GM03348 (cell line): Measurements from ENCODE around the gene P4HB.

ENCODE experiments used
- DNase-seq: peaks from one replicate; pipeline ENCODE4 v3.0.0; 2012; ENCODE audit warnings: low spot score

Gene P4HB

DNA sequence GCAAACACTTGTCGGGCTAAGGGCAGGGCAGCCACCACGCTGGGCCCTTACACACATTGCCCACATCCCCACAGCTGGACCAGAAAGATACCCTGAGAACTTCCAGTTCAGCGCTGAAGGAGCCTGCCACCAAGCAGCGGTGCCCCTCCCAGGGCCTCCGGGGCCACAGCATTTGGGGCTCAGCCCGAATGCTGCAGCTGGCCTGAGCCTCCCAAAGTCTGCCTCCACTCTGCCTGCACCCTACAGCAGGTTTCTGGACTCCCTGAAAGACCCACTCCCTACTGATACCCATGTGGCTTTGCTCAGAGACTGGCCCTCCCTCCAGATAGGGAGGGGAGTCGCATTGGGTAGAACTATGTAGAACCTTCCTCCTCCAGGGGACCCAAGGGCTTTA lies 28.8 kb downstream of the P4HB start:
- DNase-seq: no peak

GRCh38 chr17:81829858-81830257 lies 30.5 kb downstream of the P4HB start:
- DNase-seq: no peak

GRCh38 chr17:81828656-81829055 lies 31.7 kb downstream of the P4HB start:
- DNase-seq: no peak

DNA sequence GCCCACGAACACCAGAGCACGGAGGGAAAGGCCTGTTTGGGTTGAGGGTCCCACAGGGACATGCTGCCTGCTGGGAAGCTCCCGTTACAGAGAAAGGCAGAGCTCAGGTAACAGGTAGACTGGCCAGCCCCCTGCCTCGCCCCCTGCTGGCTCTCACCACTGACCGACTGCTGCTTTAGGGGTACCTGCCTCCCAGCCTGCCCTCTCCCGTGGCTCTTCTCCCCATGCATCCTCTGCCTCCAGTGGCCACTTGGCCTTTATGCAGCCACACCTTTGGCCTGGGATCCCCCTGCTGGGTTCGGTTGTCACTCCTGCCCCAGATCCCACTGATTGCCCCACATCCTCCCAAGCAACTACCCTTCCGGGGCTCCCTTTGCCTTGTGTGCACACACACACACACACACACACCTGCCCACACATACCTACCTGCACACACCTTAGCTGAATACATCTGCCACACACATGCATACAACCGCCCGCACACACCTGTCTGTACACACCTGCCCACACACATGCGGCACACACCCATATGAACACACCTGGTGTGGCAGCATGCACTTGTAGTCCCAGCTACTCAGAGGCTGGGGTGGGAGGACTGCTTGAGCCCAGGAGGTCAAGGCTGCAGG lies 34.4 kb downstream of the P4HB start:
- DNase-seq: no peak

DNA sequence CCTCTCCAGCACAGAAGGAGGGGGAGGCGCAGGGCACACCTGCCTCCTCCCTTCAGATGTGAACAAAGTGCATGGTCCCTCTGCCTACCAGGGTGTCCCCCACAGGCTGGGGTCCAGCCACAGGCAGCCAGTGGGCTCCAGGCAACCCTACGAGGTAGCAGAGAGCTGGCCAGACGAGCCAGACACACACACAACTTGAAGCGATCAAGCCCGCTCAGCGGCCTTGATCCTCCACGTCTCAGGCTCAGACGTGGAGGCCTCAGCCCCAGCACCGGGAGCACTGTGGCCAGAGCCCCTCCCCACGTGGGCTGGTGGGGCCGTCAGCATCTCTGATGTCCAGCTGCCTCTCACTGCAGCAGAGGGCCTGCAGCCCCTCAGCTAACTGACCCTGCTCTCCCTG lies 35.7 kb downstream of the P4HB start:
- no peak for DNase-seq

DNA sequence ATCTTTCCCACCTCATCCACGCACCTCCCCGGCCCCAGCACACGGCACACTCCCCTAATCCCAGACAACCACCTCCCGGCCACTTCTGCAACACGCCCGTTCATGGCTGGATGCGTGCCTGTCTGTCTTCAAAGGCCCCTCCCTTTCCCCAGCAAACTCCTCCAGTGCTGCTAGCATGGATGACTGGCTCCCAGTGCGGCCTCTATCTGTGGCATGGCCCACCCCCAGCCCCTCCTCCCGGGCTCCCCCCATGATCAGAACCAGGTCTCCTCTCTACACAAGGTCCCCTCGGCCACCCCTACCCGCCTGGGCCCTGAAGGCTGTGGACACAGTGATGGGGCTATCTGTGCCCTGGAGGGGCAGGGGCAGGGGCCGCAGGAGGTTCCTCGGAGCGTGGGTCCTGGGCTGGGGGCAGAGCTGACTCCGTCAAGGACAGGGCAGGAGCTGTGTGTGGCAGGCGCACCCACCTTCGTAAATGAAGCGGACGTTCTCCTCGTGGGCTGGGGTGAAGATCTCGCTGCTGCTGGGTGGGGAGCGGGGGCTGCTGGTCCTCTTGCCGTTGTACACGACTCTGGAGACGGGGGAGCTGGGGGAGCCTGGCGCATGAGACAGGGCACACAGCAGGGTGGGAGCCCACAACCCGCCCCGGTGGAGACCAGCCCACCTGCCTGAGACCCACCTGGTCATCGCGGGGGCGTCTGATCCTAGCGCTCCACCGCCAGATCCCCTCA lies 36.4 kb downstream of the P4HB start:
- DNase-seq: no peak

DNA sequence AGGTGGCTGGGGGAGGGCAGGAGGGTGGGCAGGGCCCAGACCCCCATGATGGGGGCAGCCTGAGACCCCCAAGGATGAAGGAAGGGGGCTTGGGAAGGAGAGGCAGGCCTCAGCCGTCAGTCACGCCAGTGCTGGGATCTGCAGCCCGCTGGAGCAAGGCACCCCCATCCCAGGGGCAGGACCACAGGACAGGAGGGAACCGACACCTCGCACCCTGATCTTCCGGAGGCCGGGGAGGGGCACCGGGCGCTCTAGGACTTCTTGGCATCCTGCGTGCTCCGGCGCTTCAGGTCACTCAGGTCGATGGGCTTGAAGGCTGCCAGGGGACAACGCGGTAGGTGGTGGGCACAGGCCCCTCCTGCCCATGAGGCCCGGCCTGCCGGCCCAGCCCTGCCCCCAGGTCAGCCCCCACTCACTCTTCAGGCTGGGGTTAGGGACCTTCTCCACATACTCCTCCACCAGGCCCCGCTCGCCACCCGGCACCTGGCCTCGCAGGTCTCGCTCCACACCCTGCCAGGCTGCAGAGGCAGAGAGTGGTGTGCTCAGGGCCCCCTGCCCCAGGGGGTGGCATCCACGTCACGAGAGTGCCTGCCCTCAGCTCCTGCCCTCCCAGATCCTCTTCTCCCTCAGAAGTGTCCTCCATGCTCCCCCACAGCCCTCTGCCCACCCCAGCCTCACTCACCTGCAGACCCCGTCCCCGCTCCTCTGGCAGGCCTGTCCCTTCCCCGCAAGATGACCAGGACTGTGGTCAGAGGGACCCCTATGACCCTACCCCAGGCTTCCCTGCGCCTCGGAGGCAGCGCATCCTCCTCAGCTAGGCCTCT lies 37.1 kb downstream of the P4HB start:
- no peak for DNase-seq

GRCh38 chr17:81822312-81822637 lies 38.1 kb downstream of the P4HB start:
- DNase-seq: no peak

DNA sequence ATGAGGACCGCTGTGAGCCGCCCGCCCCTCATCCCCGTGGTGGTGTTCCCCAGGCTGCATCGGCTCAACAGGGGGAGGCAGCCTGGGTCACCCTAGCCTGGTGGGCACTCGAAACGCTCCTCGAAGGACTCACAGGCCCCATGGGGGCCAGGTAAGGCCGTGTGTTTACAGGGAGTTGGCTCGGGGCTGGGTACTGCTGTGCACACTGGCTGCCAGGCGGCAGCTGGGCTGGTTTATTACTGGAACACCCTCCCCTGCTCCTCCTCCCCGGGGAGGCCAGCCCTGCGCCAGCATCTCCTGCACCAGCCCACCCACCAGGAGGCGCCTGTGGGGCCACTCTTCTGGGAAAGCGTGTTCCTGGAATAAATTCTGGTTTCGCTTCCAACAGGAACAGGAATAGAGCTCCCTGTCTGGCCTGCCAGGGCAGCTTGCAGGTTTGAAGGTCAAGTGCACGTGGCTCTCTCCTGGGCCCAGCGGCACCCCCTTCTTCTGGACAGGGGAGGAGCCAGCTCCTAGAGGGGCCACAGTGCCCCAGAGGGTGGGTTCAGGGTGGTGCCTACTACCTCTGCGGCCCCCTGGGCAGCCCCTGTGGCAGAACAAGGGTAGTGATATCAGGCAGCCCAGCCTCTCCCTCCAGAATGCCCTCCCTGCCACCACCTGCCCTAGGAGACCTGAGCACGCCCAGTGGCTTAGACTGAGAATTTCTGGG lies 38.6 kb downstream of the P4HB start:
- DNase-seq: peak; percentile 83

- no peak for DNase-seq
Observed at GRCh38 chr17:81821147-81821546, 39.2 kb downstream of the P4HB start.

- no peak for DNase-seq
Observed at GRCh38 chr17:81819708-81820107, 40.6 kb downstream of the P4HB start.

- DNase-seq: no peak
Observed at GRCh38 chr17:81817758-81818147, 42.6 kb downstream of the P4HB start.

GRCh38 chr17:81815646-81815986 lies 44.7 kb downstream of the P4HB start:
- no peak for DNase-seq

GRCh38 chr17:81814748-81815645 lies 45.3 kb downstream of the P4HB start:
- DNase-seq: no peak

DNA sequence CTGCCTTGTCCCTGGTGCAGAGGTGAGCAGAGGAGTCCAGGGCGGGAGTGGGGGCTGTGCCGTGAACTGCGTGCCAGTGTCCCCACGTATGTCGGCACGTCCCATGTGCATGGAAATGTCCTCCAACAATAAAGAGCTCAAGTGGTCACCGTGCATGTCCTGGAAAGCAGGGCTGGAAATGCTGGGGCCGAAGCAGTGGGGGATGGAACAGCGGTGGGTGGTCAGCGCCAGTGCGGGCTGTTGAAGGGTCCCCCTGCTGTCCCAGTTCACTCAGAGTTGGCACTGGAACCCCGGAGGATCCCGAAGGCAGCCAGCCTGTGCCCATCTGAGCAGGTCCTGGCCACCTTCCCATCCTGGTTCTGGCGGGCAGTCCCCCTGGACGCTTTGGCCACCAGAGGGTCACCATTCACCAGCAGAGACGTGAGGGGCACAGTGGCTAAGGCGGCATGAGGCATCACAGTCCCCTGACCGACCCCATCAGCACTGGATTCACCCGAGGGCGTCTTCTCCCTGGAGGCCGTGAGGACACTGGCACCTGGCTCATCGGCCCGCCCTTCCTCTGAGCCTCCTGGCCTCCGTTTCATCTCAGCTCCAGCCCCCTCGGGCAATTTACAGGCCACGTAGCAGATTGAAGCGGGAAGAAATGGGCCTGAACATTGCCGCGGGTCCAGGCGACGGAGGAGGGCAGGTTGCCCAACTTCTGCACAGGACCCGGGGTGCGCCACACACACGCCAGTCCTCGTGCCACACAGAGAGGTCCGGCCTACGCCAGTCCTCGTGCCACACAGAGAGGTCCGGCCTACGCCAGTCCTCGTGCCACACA lies 46.3 kb downstream of the P4HB start:
- no peak for DNase-seq

DNA sequence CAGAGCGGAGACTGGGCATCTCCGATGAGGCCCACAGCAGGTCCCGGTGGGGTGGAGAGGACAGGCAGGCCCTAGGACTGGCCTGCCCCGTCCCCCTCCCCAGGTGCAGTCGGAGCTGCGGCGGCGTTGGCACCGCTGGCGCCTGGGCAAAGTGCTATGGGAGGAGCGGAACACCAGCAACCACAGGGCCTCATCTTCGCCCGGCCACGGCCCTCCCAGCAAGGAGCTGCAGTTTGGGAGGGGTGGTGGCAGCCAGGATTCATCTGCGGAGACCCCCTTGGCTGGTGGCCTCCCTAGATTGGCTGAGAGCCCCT lies 47.0 kb downstream of the P4HB start:
- no peak for DNase-seq

GRCh38 chr17:81812571-81813370 lies 47.6 kb downstream of the P4HB start:
- no peak for DNase-seq

DNA sequence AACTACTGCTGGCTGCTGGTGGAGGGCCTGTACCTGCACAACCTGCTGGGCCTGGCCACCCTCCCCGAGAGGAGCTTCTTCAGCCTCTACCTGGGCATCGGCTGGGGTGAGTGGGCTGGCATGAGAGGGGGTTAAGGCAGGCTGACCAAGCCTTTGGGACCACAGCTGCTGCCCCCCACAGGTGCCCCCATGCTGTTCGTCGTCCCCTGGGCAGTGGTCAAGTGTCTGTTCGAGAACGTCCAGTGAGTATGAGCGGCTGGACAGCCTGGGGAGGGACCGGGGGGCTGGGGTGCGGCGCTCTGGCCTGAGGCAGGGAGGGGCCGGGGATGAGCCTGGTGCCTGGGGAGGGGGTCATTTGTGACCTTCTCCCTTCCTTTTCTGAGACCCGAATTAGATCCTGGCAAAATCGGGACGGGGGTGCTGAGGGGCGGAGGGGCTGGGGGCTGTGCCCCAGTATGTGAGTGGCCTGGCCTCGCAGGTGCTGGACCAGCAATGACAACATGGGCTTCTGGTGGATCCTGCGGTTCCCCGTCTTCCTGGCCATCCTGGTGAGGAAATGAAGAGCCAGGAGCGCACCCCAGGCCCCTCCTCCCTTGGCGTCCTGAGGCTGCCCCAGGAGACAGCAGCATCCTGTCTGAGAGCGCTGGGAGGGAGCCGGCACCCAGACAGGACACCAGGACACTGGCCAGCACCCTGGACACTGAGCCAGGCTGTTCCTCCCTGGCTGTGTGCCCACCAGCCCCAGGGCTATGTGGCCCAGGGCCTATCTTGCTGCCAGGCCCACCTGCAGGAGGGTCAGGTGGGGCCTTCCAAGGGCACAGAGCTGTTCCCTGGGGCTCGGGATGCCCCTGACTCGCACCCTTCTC lies 48.4 kb downstream of the P4HB start:
- no peak for DNase-seq
